PC-9 (cell line): Measurements from ENCODE around the gene LTK. TPM values are rescaled to one million over a fixed set of nuclear protein-coding genes. Genes with fewer than 3 reads are reported as not detected.

Experiments used
- BruUV-seq: library from RNA; stranded (reverse); fragments of 400-500 nt; replicated peaks from 2 replicates; lab custom pipeline; 2021; lab: Mats Ljungman, UMichigan
- CTCF ChIA-PET: fragments of 300-600 bp; sonication (Branson Sonifier 250); formaldehyde crosslinking; loops from one replicate; lab custom pipeline; 2022; ENCODE audit warnings: antibody characterized with exemption; lab: Charles Lee
- POLR2A ChIA-PET: fragments of 300-600 bp; sonication (Branson Sonifier 250); formaldehyde crosslinking; loops from one replicate; lab custom pipeline; 2022; ENCODE audit warnings: antibody characterized with exemption; ENCODE audit not compliant: unreplicated experiment; lab: Charles Lee
- DNase-seq, 2 experiments: peaks; one replicate each; pipeline versions ENCODE4 v3.0.0 to v3.0.0-alpha.2; 2015 to 2022; ENCODE audit warnings: mixed read lengths in 1 of 2
- H2AFZ ChIP-seq: fragments of 200-600 bp; sonication (generic); 2 replicates; pipeline ENCODE4 v1.8.1; 2017; ENCODE audit warnings: antibody characterized with exemption
- H3F3A ChIP-seq: fragments of 200-600 bp; sonication (generic); 2 replicates; pipeline ENCODE4 v1.8.1; 2017; ENCODE audit warnings: antibody characterized with exemption, mild to moderate bottlenecking, low read depth; ENCODE audit not compliant: insufficient read depth
- H3K27ac ChIP-seq: fragments of 200-600 bp; sonication (generic); 2 replicates; pipeline ENCODE4 v1.6.1; 2016; ENCODE audit warnings: mixed run types
- H3K27me3 ChIP-seq: fragments of 200-600 bp; sonication (generic); 2 replicates; pipeline ENCODE4 v1.6.1; 2016; ENCODE audit warnings: low read depth, mixed run types; ENCODE audit not compliant: insufficient read depth
- H3K36me3 ChIP-seq: fragments of 200-600 bp; sonication (generic); 2 replicates; pipeline ENCODE4 v1.6.1; 2016; ENCODE audit warnings: low read depth, mixed run types
- H3K4me1 ChIP-seq: fragments of 200-600 bp; sonication (generic); replicated peaks from 2 replicates; pipeline ENCODE4 v1.6.1; 2016; ENCODE audit warnings: mixed run types; ENCODE audit not compliant: insufficient read depth
- H3K4me2 ChIP-seq: fragments of 200-600 bp; sonication (generic); 2 replicates; pipeline ENCODE4 v1.6.1; 2017; ENCODE audit warnings: mixed run types
- H3K4me3 ChIP-seq: fragments of 200-600 bp; sonication (generic); 2 replicates; pipeline ENCODE4 v1.6.1; 2016; ENCODE audit warnings: mixed run types
- H3K79me2 ChIP-seq: fragments of 200-600 bp; sonication (generic); 2 replicates; pipeline ENCODE4 v1.6.1; 2017; ENCODE audit warnings: low read depth, mixed run types
- H3K9me2 ChIP-seq: fragments of 200-600 bp; sonication (generic); 2 replicates; pipeline ENCODE4 v1.8.1; 2017; ENCODE audit warnings: mild to moderate bottlenecking; ENCODE audit not compliant: insufficient read depth
- H3K9me3 ChIP-seq: fragments of 200-600 bp; sonication (generic); 2 replicates; pipeline ENCODE4 v1.8.1; 2016; ENCODE audit warnings: low read depth; ENCODE audit not compliant: insufficient read depth
- H4K20me1 ChIP-seq: fragments of 200-600 bp; sonication (generic); 2 replicates; pipeline ENCODE4 v1.8.1; 2017; ENCODE audit not compliant: insufficient read depth
- EZH2 ChIP-seq: fragments of 200-600 bp; sonication (generic); IDR thresholded peaks from 2 replicates; pipeline ENCODE4 v1.8.0; 2017; ENCODE audit warnings: antibody characterized with exemption, low read depth
- intact Hi-C: fragments of 100-400 bp; cut with micrococcal nuclease; formaldehyde crosslinking; loops from one replicate; pipeline ENCODE4 v1.10.0; 2022; ENCODE audit not compliant: unreplicated experiment
- total RNA-seq: library from RNA; stranded (reverse); gene quantifications from 2 replicates; pipeline ENCODE4 v1.2.3, GENCODE V29; 2021
- TF ChIP-seq, protein P1 (sequence below): fragments of 200-600 bp; sonication (generic); conservative IDR thresholded peaks from 2 replicates; pipeline ENCODE4 v1.6.1; 2017; ENCODE audit warnings: mixed run types, antibody characterized with exemption, mild to moderate bottlenecking, moderate library complexity

LTK gene
- total RNA-seq, 1 experiment from 2014 or later: 0.11 TPM

DNA sequence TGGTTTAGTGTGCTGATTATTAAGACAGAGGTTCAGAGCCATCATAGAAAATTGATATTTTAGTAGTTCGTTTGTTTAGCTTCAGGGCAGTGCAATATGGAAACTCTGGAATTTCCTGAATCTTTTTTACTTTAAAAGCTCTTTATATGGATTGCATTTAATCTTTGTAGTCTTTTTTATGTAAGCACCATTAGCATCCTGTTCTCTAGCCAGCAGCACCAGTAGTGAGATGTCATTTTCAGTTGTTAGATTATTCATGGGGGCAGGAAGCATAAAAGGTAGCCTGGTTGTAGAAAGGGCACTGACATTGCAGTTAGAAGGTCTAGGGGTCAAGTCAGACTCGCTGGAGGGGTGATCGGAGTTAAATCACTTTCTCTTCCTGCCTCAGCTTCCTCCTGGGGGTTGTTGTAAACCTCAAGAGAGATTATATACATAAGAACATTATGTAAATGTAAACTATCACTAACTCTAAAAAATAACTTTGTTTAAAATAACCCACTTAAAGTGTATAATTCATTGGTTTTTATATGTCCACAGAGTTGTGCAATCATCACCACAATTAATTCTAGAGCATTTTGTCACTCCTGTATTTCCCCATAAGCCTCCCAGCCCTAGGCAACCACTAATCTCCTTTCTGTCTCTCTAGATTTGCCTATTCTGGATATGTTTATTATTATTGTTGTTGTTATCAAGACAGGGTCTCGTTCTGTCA lies 51.4 kb downstream of the LTK start:
- H3K9me3 ChIP-seq: no peaks in the 10 kb centered on the region
- H3F3A ChIP-seq: 0 out of 2 replicates have a peak, but pooled peaks cover 4% of the 10 kb centered on the region
- no TSS peak for BruUV-seq
- DNase-seq: no peak
- no peak overlapping the region for H3K27ac ChIP-seq
- TF ChIP-seq EZH2: no peak
- TF ChIP-seq, protein P1, sequence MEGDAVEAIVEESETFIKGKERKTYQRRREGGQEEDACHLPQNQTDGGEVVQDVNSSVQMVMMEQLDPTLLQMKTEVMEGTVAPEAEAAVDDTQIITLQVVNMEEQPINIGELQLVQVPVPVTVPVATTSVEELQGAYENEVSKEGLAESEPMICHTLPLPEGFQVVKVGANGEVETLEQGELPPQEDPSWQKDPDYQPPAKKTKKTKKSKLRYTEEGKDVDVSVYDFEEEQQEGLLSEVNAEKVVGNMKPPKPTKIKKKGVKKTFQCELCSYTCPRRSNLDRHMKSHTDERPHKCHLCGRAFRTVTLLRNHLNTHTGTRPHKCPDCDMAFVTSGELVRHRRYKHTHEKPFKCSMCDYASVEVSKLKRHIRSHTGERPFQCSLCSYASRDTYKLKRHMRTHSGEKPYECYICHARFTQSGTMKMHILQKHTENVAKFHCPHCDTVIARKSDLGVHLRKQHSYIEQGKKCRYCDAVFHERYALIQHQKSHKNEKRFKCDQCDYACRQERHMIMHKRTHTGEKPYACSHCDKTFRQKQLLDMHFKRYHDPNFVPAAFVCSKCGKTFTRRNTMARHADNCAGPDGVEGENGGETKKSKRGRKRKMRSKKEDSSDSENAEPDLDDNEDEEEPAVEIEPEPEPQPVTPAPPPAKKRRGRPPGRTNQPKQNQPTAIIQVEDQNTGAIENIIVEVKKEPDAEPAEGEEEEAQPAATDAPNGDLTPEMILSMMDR: no peak
- H2AFZ ChIP-seq: no peak overlapping the region
- no peaks in the 10 kb centered on the region for H3K79me2 ChIP-seq
- H3K36me3 ChIP-seq: peaks cover 4% of the 10 kb centered on the region; the same call in 1 of the 2 replicates
- CTCF ChIA-PET: no interaction called here
- no peaks in the 10 kb centered on the region for H3K27me3 ChIP-seq
- H3K4me3 ChIP-seq: no peak overlapping the region
- no peaks in the 10 kb centered on the region for H3K9me2 ChIP-seq
- POLR2A ChIA-PET: no interaction called here
- intact Hi-C loops: no loop called here
- H3K4me1 ChIP-seq: no peaks in the 10 kb centered on the region
- no peak overlapping the region for H3K4me2 ChIP-seq
- H4K20me1 ChIP-seq: no peaks in the 10 kb centered on the region

Other genes with a start within 250 kb of the LTK start
- gene OIP5, start 181.2 kb downstream of the LTK start, total RNA-seq: 23.9 and 25.4 TPM in 2 replicates
- 185 and 190 TPM in 2 replicates for gene NUSAP1, start 180.9 kb downstream of the LTK start, total RNA-seq
- 10.1 and 11.5 TPM in 2 replicates for gene NDUFAF1, start 111.3 kb downstream of the LTK start, total RNA-seq
- gene RTF1, start 96.7 kb downstream of the LTK start, total RNA-seq: 35.0 and 55.7 TPM in 2 replicates
- 5.3 and 8.3 TPM in 2 replicates for gene ITPKA, start 20.0 kb downstream of the LTK start, total RNA-seq
- 47.7 and 51.4 TPM in 2 replicates for gene RPAP1, start 30.4 kb upstream of the LTK start, total RNA-seq
- 30.3 and 30.8 TPM in 2 replicates for gene TYRO3, start 45.4 kb upstream of the LTK start, total RNA-seq
- 31.8 and 38.5 TPM in 2 replicates for gene MGA, start 146.6 kb upstream of the LTK start, total RNA-seq